Lower leg skin (tissue), 3 donors: Measurements from ENCODE around the gene AMBP.

Experiments
- POLR2A ChIP-seq, 2 donors: fragments of 450-650 bp; IDR thresholded peaks; one replicate each; pipeline ENCODE4 v1.6.1; 2016 to 2017; ENCODE audit warnings: antibody characterized with exemption in 2 of 2, mild to moderate bottlenecking in 1 of 2, moderate library complexity in 1 of 2
- TF ChIP-seq, protein P1 (sequence below), 3 donors: fragments of 450-650 bp; IDR thresholded peaks; one replicate each; pipeline ENCODE4 v1.5.1; 2016; ENCODE audit warnings: antibody characterized with exemption in 3 of 3, mild to moderate bottlenecking in 3 of 3, moderate library complexity in 2 of 3

GRCh38 chr9:114035845-114036801 is 42.0 kb downstream of the AMBP start:
- TF ChIP-seq, protein P1, sequence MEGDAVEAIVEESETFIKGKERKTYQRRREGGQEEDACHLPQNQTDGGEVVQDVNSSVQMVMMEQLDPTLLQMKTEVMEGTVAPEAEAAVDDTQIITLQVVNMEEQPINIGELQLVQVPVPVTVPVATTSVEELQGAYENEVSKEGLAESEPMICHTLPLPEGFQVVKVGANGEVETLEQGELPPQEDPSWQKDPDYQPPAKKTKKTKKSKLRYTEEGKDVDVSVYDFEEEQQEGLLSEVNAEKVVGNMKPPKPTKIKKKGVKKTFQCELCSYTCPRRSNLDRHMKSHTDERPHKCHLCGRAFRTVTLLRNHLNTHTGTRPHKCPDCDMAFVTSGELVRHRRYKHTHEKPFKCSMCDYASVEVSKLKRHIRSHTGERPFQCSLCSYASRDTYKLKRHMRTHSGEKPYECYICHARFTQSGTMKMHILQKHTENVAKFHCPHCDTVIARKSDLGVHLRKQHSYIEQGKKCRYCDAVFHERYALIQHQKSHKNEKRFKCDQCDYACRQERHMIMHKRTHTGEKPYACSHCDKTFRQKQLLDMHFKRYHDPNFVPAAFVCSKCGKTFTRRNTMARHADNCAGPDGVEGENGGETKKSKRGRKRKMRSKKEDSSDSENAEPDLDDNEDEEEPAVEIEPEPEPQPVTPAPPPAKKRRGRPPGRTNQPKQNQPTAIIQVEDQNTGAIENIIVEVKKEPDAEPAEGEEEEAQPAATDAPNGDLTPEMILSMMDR (IDR thresholded peaks at IDR 0.05) = no peak
- no peak for TF ChIP-seq POLR2A (IDR thresholded peaks at IDR 0.05)
